HepG2 (cell line): ENCODE results near the gene BCAS1. TPM values are rescaled to one million over a fixed set of nuclear protein-coding genes. Genes with fewer than 3 reads are reported as not detected.

Experiments used
- ATRX ChIP-seq: sonication (generic); formaldehyde crosslinking; IDR thresholded peaks from 2 replicates; pipeline ENCODE4 v1.4.0; 2020; ENCODE audit warnings: missing genetic modification reagents, borderline replicate concordance
- GPBP1L1 ChIP-seq: sonication (generic); formaldehyde crosslinking; IDR thresholded peaks from 2 replicates; pipeline ENCODE4 v1.5.0; 2020; ENCODE audit warnings: mild to moderate bottlenecking, missing genetic modification reagents
- HIC2 ChIP-seq: sonication (generic); formaldehyde crosslinking; IDR thresholded peaks from 2 replicates; pipeline ENCODE4 v1.9.0; 2022; ENCODE audit warnings: low read depth, missing genetic modification reagents
- HMG20A ChIP-seq: IDR thresholded peaks from 2 replicates; pipeline ENCODE4 v1.6.1; 2016; ENCODE audit warnings: borderline replicate concordance
- KDM5B ChIP-seq: sonication (generic); formaldehyde crosslinking; IDR thresholded peaks from 2 replicates; pipeline ENCODE4 v1.4.0; 2020; ENCODE audit warnings: missing genetic modification reagents, mild to moderate bottlenecking, borderline replicate concordance
- MXD4 ChIP-seq: IDR thresholded peaks from 2 replicates; pipeline ENCODE4 v1.6.1; 2016; ENCODE audit warnings: mild to moderate bottlenecking, missing biosample characterization, missing genetic modification reagents
- MXI1 ChIP-seq: IDR thresholded peaks from 3 replicates; pipeline ENCODE4 v1.6.1; 2012; ENCODE audit warnings: low read depth, low read length, inconsistent platforms, borderline replicate concordance
- NFKBIZ ChIP-seq: IDR thresholded peaks from 2 replicates; pipeline ENCODE4 v1.6.1; 2018; ENCODE audit warnings: missing genetic modification reagents, missing compliant biosample characterization
- NR2F2 ChIP-seq: IDR thresholded peaks from 2 replicates; pipeline ENCODE4 v1.6.1; 2012; ENCODE audit warnings: low read depth, inconsistent platforms, borderline replicate concordance
- NRL ChIP-seq: sonication (generic); formaldehyde crosslinking; IDR thresholded peaks from 2 replicates; pipeline ENCODE4 v1.5.0; 2020; ENCODE audit warnings: missing genetic modification reagents, mild to moderate bottlenecking, moderate library complexity, borderline replicate concordance
- RBM39 ChIP-seq: fragments of 200-400 bp; formaldehyde crosslinking; IDR thresholded peaks from one replicate; pipeline ENCODE4 v1.6.1; 2018; ENCODE audit warnings: antibody characterized with exemption, mild to moderate bottlenecking, low read depth, low read length; ENCODE audit not compliant: poor library complexity, severe bottlenecking
- SRF ChIP-seq: IDR thresholded peaks from 2 replicates; pipeline ENCODE4 v1.6.1; 2011; ENCODE audit warnings: mild to moderate bottlenecking, low read depth, low read length, moderate library complexity
- STAT5B ChIP-seq: sonication (generic); formaldehyde crosslinking; IDR thresholded peaks from 2 replicates; pipeline ENCODE4 v1.4.0; 2020; ENCODE audit warnings: missing genetic modification reagents
- TEAD3 ChIP-seq: optimal IDR thresholded peaks from 2 replicates; pipeline ENCODE3; 2016; ENCODE audit warnings: borderline replicate concordance
- YEATS4 ChIP-seq: sonication (generic); formaldehyde crosslinking; IDR thresholded peaks from 2 replicates; pipeline ENCODE4 v1.4.0; 2020; ENCODE audit warnings: missing genetic modification reagents, borderline replicate concordance
- ZNF260 ChIP-seq: sonication (generic); formaldehyde crosslinking; IDR thresholded peaks from 2 replicates; pipeline ENCODE4 v1.4.0; 2020; ENCODE audit warnings: missing genetic modification reagents, low read depth, mild to moderate bottlenecking, borderline replicate concordance
- ZNF614 ChIP-seq: IDR thresholded peaks from 2 replicates; pipeline ENCODE4 v1.6.1; 2018; ENCODE audit warnings: missing biosample characterization, missing genetic modification reagents, inconsistent platforms, borderline replicate concordance
- ZNF678 ChIP-seq: sonication (generic); formaldehyde crosslinking; IDR thresholded peaks from 2 replicates; pipeline ENCODE4 v1.4.0; 2020; ENCODE audit warnings: mild to moderate bottlenecking, missing genetic modification reagents
- ZNF737 ChIP-seq: sonication (generic); formaldehyde crosslinking; IDR thresholded peaks from 2 replicates; pipeline ENCODE4 v1.5.0; 2020; ENCODE audit warnings: missing genetic modification reagents, mild to moderate bottlenecking, borderline replicate concordance
- ZNF83 ChIP-seq: sonication (generic); formaldehyde crosslinking; IDR thresholded peaks from 2 replicates; pipeline ENCODE4 v1.4.0; 2020; ENCODE audit warnings: missing genetic modification reagents, mild to moderate bottlenecking, borderline replicate concordance
- ZNF839 ChIP-seq: sonication (generic); formaldehyde crosslinking; IDR thresholded peaks from 2 replicates; pipeline ENCODE4 v1.4.0; 2020; ENCODE audit warnings: missing genetic modification reagents, mild to moderate bottlenecking, borderline replicate concordance
- ZNF883 ChIP-seq: sonication (generic); formaldehyde crosslinking; IDR thresholded peaks from 2 replicates; pipeline ENCODE4 v1.5.1; 2020; ENCODE audit warnings: mild to moderate bottlenecking, missing genetic modification reagents; ENCODE audit errors: not compliant biosample characterization
- polyA plus RNA-seq, 8 experiments: library from polyadenylated mRNA; depleted of rRNA in 3 of 8; stranded (reverse) in 7 of 8; unstranded in 1 of 8; fragments of >200 nt; fragmentation: Illumina TruSeq in 4 of 8; extraction: Trizol in 4 of 8; gene quantifications; 2 replicates each; pipeline versions ENCODE4 v1.2.1 to v1.2.3, GENCODE V29; 2011 to 2016; ENCODE audit warnings: low read depth in 4 of 8, missing spikeins in 1 of 8, mixed read lengths in 1 of 8; ENCODE audit not compliant: insufficient read depth in 1 of 8
- total RNA-seq, 5 experiments: library from RNA; depleted of rRNA; stranded (reverse); fragments of >200 nt; fragmentation: Illumina TruSeq; extraction: Trizol; gene quantifications; 2 replicates each; pipeline ENCODE4 v1.2.3, GENCODE V29; 2016; ENCODE audit warnings: low read depth in 1 of 5
- TF ChIP-seq, protein P1 (sequence below): sonication (generic); formaldehyde crosslinking; IDR thresholded peaks from 2 replicates; pipeline ENCODE4 v1.8.0; 2022; ENCODE audit warnings: mild to moderate bottlenecking, missing genetic modification reagents
- TF ChIP-seq, protein P2 (sequence below): IDR thresholded peaks from 2 replicates; pipeline ENCODE4 v1.6.1; 2016; ENCODE audit warnings: missing compliant biosample characterization, missing genetic modification reagents, borderline replicate concordance

Gene BCAS1
- total and polyA plus RNA-seq, 2 of the 13 experiments (the other 11 are each of a cell fraction or from before 2014, with no cell fraction given): 0.55 to 0.91 TPM

- TF ChIP-seq, protein P1, sequence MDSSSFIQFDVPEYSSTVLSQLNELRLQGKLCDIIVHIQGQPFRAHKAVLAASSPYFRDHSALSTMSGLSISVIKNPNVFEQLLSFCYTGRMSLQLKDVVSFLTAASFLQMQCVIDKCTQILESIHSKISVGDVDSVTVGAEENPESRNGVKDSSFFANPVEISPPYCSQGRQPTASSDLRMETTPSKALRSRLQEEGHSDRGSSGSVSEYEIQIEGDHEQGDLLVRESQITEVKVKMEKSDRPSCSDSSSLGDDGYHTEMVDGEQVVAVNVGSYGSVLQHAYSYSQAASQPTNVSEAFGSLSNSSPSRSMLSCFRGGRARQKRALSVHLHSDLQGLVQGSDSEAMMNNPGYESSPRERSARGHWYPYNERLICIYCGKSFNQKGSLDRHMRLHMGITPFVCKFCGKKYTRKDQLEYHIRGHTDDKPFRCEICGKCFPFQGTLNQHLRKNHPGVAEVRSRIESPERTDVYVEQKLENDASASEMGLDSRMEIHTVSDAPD (CRISPR knock-in tag): no peak
- TF ChIP-seq YEATS4 (CRISPR knock-in tag): peak; percentile 56; the same call in 1 of the 2 replicates
- TF ChIP-seq NRL (CRISPR knock-in tag): peak; percentile 94
- TF ChIP-seq SRF: peak; percentile 42; the same call in 1 of the 2 replicates
- no peak for TF ChIP-seq ZNF678 (CRISPR knock-in tag)
- TF ChIP-seq GPBP1L1 (CRISPR knock-in tag): no peak
- TF ChIP-seq ZNF737 (CRISPR knock-in tag): peak; percentile 43; the same call in 1 of the 2 replicates
- peak; percentile 64; the same call in 1 of the 2 replicates for TF ChIP-seq ZNF614 (CRISPR knock-in tag)
- TF ChIP-seq HIC2: peak; percentile 67; the same call in 1 of the 2 replicates
- TF ChIP-seq, protein P2, sequence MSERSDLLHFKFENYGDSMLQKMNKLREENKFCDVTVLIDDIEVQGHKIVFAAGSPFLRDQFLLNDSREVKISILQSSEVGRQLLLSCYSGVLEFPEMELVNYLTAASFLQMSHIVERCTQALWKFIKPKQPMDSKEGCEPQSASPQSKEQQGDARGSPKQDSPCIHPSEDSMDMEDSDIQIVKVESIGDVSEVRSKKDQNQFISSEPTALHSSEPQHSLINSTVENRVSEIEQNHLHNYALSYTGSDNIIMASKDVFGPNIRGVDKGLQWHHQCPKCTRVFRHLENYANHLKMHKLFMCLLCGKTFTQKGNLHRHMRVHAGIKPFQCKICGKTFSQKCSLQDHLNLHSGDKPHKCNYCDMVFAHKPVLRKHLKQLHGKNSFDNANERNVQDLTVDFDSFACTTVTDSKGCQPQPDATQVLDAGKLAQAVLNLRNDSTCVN: peak; percentile 32; the same call in 1 of the 2 replicates
- 0 out of 2 replicates have a peak, but pooled peaks have one; percentile 41 for TF ChIP-seq NFKBIZ (CRISPR knock-in tag)
- peak; percentile 24; the same call in 1 of the 3 replicates for TF ChIP-seq MXI1
- TF ChIP-seq HMG20A (CRISPR knock-in tag): 0 out of 2 replicates have a peak, but pooled peaks have one; percentile 41
- TF ChIP-seq KDM5B: peak; percentile 65; the same call in 1 of the 2 replicates
- TF ChIP-seq ZNF839 (CRISPR knock-in tag): no peak
- no peak for TF ChIP-seq ZNF83 (CRISPR knock-in tag)
- no peak for TF ChIP-seq STAT5B (CRISPR knock-in tag)
- TF ChIP-seq ATRX (CRISPR knock-in tag): no peak
- peak; percentile 28 for TF ChIP-seq ZNF883
- peak; percentile 11 for TF ChIP-seq TEAD3 (CRISPR knock-in tag)
- 0 out of 2 replicates have a peak, but pooled peaks have one; percentile 22 for TF ChIP-seq NR2F2
- TF ChIP-seq MXD4: 0 out of 2 replicates have a peak, but pooled peaks have one; percentile 19
- peak; percentile 75 for TF ChIP-seq RBM39
- TF ChIP-seq ZNF260 (CRISPR knock-in tag): no peak
Observed at GRCh38 chr20:53915446-53916172, 154.8 kb downstream of the BCAS1 start (continued).
